ENCODE measurements around the gene TNFSF12. TPM values are rescaled to one million over a fixed set of nuclear protein-coding genes. Genes with fewer than 3 reads are reported as not detected.

Gene TNFSF12
- polyA plus RNA-seq, 1 of the 3 experiments (the other 2 are of a cell fraction) = 47.6 TPM

DNA sequence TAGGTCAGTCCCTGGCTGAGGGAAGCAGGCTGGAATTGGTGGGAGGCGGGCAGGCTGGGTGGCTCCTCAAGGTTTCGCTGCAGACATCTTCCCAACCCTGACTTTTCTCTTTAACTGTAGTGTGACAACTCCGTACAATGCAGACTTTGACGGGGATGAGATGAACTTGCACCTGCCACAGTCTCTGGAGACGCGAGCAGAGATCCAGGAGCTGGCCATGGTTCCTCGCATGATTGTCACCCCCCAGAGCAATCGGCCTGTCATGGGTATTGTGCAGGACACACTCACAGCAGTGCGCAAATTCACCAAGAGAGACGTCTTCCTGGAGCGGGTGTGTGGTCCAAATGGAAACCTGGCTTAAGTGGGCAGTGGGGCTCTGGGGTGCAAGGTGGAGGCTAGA, 49.7 kb upstream of the TNFSF12 start:
- H3K79me2 ChIP-seq (ENCODE audit: insufficient read depth) = peaks cover 40% of the 10 kb centered on the region
- TF ChIP-seq REST (IDR thresholded peaks at IDR 0.05; ENCODE audit: low read depth, low read length) (no peak), USF2 (IDR thresholded peaks at IDR 0.05; ENCODE audit: borderline replicate concordance, low read depth, low read length) (no peak), GATA2 (CRISPR knock-in tag; IDR thresholded peaks at IDR 0.05) (no peak), ELF1 (IDR thresholded peaks at IDR 0.05) (no peak), NRF1 (IDR thresholded peaks at IDR 0.05; ENCODE audit: low read depth, low read length) (no peak), SIN3A (IDR thresholded peaks at IDR 0.05; ENCODE audit: borderline replicate concordance, low read depth, low read length) (no peak), POLR2AphosphoS5 (IDR thresholded peaks at IDR 0.05; ENCODE audit: low read depth, low read length) (no peak), EP300 (IDR thresholded peaks at IDR 0.05; ENCODE audit: borderline replicate concordance in 1 of 2, low read depth in 1 of 2, low read length in 1 of 2) (no peak), MEF2A (IDR thresholded peaks at IDR 0.05; ENCODE audit: borderline replicate concordance, low read depth) (no peak), JUND (IDR thresholded peaks at IDR 0.05) (no peak), FOXM1 (IDR thresholded peaks at IDR 0.05; ENCODE audit: low read depth) (no peak), TAF1 (IDR thresholded peaks at IDR 0.05; ENCODE audit: borderline replicate concordance, low read depth, low read length) (no peak), TEAD4 (IDR thresholded peaks at IDR 0.05; ENCODE audit: borderline replicate concordance, insufficient read depth) (no peak), TCF12 (IDR thresholded peaks at IDR 0.05) (no peak), ZBTB33 (IDR thresholded peaks at IDR 0.05; ENCODE audit: borderline replicate concordance, low read depth) (no peak), RCOR1 (IDR thresholded peaks at IDR 0.05; ENCODE audit: low read length) (no peak), FOSL2 (IDR thresholded peaks at IDR 0.05; ENCODE audit: borderline replicate concordance, low read depth) (no peak), SMC3 (IDR thresholded peaks at IDR 0.05; ENCODE audit: low read depth, low read length) (no peak)
- TF ChIP-seq, protein P1, sequence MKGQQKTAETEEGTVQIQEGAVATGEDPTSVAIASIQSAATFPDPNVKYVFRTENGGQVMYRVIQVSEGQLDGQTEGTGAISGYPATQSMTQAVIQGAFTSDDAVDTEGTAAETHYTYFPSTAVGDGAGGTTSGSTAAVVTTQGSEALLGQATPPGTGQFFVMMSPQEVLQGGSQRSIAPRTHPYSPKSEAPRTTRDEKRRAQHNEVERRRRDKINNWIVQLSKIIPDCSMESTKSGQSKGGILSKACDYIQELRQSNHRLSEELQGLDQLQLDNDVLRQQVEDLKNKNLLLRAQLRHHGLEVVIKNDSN (IDR thresholded peaks at IDR 0.05; ENCODE audit: borderline replicate concordance, low read depth) = no peak
- no peaks in the 10 kb centered on the region for H3K27me3 ChIP-seq (ENCODE audit: insufficient read depth)
- H3K9me3 ChIP-seq = no peaks in the 10 kb centered on the region
- peaks cover 44 to 80% of the 10 kb centered on the region in 2 experiments for H3K36me3 ChIP-seq (replicated peaks in 1 of 2; ENCODE audit: control insufficient read depth in 1 of 2, insufficient read depth in 2 of 2, low read length in 1 of 2)
- no peak overlapping the region for H3K27ac ChIP-seq (ENCODE audit: low read depth in 2 of 2, low read length in 1 of 2)
- no peak overlapping the region for H2AFZ ChIP-seq (ENCODE audit: low read depth)
- no peak overlapping the region for H3K4me3 ChIP-seq (ENCODE audit: low read depth in 2 of 2, low read length in 1 of 2)
- no peak for DNase-seq
- H4K20me1 ChIP-seq (ENCODE audit: insufficient read depth) = peaks cover 30% of the 10 kb centered on the region
- no peak overlapping the region for H3K9ac ChIP-seq
- 91% methylated on average over 11 of the region's 11 CpGs for WGBS (ENCODE audit: low lambda C conversion rate)
- ChIA-PET POLR2A (no interaction called here), CTCF (interaction anchor here (1.5 kb wide), 1 partner anchor 42 kb away, joined by 3 read pairs; no protein-coding TSS in a partner anchor)
- H3K9me2 ChIP-seq = no peaks in the 10 kb centered on the region
- no peaks in the 10 kb centered on the region for H3F3A ChIP-seq (replicated peaks; ENCODE audit: insufficient read depth)
- no peaks in the 10 kb centered on the region for H3K4me1 ChIP-seq (ENCODE audit: control insufficient read depth in 1 of 2, insufficient read depth in 2 of 2, low read depth in 1 of 2, low read length in 1 of 2)
- H3K4me2 ChIP-seq = no peak overlapping the region
